ENCODE measurements around the gene SAP30BP. TPM values are rescaled to one million over a fixed set of nuclear protein-coding genes. Genes with fewer than 3 reads are reported as not detected.

SAP30BP gene
- total and polyA plus RNA-seq, 2 of the 13 experiments (the other 11 are each of a cell fraction or from before 2014, with no cell fraction given), result 67.7 to 99.4 TPM

DNA sequence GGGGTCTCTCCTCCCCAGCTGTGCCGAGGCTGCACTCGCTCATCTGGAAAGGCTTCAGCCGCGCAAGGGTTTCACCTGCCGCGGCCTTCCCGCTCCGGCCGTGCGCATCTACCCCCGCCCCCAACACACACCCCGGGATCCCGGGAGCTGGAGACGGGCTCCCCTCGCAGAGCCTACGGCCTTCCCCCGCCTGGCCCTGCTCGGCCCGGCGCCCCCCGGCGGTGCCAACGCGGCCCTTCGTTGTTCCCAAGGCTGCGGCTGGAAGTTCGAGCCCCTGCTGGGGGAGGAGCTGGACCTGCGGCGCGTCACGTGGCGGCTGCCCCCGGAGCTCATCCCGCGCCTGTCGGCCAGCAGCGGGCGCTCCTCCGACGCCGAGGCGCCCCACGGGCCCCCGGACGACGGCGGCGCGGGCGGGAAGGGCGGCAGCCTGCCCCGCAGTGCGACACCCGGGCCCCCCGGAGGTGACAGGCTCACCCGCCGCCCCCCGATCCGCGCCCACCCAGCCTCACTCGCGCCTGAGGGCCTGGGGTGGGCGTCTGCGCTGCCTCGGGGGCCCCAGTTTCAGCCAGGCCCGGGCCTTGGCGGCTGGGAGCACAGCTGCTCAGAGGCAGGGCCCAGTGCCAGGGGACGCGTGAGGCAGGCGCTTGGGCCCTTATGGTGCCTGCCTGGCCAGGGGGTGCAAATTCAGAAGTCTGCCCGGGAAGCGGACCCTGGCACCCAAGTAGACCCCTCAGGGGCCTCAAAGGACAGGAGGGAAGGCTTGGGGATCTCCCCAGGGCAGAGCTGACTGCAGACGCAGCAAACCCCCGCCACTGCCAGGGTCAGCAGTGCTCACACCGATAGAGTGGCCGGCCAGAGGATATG is 86.6 kb downstream of the SAP30BP start (continued):
- TF ChIP-seq, protein P1, sequence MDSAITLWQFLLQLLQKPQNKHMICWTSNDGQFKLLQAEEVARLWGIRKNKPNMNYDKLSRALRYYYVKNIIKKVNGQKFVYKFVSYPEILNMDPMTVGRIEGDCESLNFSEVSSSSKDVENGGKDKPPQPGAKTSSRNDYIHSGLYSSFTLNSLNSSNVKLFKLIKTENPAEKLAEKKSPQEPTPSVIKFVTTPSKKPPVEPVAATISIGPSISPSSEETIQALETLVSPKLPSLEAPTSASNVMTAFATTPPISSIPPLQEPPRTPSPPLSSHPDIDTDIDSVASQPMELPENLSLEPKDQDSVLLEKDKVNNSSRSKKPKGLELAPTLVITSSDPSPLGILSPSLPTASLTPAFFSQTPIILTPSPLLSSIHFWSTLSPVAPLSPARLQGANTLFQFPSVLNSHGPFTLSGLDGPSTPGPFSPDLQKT (CRISPR knock-in tag; IDR thresholded peaks at IDR 0.05; ENCODE audit: borderline replicate concordance), result no peak; the same call in 1 of the 2 replicates
- TF ChIP-seq ZEB1 (IDR thresholded peaks at IDR 0.05; ENCODE audit: insufficient replicate concordance, low read depth), result no peak
- TF ChIP-seq, protein P2, sequence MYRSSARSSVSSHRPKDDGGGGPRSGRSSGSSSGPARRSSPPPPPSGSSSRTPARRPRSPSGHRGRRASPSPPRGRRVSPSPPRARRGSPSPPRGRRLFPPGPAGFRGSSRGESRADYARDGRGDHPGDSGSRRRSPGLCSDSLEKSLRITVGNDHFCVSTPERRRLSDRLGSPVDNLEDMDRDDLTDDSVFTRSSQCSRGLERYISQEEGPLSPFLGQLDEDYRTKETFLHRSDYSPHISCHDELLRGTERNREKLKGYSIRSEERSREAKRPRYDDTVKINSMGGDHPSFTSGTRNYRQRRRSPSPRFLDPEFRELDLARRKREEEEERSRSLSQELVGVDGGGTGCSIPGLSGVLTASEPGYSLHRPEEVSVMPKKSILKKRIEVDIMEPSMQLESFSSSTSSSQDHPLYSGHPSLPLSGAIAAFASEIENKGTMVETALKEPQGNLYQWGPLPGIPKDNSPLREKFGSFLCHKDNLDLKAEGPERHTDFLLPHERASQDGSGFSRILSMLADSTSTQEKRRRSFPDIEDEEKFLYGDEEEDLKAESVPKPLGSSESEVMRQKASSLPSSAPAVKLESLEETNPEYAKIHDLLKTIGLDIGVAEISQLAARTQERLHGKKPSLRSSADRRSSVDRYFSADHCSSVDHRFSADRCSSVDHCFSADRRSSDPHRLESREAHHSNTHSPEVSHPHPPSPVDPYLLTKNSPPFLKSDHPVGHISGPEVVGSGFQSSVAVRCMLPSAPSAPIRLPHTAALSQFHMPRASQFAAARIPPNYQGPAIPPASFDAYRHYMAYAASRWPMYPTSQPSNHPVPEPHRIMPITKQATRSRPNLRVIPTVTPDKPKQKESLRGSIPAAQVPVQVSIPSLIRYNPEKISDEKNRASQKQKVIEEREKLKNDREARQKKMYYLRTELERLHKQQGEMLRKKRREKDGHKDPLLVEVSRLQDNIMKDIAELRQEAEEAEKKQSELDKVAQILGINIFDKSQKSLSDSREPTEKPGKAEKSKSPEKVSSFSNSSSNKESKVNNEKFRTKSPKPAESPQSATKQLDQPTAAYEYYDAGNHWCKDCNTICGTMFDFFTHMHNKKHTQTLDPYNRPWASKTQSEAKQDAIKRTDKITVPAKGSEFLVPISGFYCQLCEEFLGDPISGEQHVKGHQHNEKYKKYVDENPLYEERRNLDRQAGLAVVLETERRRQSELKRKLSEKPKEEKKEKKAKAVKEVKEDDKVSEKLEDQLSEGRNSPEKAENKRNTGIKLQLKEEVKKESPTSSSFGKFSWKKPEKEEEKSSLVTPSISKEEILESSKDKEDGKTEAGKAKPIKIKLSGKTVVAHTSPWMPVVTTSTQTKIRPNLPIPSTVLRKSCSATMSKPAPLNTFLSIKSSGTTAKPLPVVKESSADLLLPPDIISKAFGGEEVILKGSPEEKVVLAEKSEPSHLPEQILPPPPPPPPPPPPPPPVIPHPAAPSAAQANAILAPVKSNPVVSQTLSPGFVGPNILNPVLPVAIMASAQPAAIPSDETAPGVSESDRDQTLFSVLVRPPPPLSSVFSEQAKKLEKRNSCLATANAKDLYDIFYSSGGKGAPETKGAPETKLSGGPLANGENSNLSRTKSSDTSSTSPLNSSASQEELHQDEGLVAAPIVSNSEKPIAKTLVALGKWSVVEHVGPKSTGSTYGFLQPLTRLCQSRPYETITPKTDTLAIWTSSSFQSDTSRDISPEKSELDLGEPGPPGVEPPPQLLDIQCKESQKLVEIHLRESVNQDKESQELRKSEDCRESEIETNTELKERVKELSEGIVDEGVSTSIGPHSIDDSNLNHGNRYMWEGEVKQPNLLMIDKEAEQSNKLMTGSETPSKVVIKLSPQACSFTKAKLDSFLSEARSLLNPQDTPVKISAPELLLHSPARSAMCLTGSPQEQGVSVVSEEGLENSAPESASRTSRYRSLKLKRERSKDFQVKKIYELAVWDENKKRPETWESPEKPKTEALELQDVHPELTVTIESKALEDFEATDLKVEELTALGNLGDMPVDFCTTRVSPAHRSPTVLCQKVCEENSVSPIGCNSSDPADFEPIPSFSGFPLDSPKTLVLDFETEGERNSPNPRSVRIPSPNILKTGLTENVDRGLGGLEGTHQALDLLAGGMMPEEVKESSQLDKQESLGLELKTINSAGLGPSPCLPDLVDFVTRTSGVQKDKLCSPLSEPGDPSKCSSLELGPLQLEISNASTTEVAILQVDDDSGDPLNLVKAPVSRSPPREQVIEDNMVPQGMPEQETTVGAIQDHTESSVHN (CRISPR knock-in tag; IDR thresholded peaks at IDR 0.05), result no peak
- TF ChIP-seq, protein P3, sequence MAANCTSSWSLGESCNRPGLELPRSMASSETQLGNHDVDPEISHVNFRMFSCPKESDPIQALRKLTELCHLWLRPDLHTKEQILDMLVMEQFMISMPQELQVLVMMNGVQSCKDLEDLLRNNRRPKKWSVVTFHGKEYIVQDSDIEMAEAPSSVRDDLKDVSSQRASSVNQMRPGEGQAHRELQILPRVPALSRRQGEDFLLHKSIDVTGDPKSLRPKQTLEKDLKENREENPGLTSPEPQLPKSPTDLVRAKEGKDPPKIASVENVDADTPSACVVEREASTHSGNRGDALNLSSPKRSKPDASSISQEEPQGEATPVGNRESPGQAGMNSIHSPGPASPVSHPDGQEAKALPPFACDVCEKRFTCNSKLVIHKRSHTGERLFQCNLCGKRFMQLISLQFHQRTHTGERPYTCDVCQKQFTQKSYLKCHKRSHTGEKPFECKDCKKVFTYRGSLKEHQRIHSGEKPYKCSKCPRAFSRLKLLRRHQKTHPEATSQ (CRISPR knock-in tag; IDR thresholded peaks at IDR 0.05; ENCODE audit: borderline replicate concordance), result peak; percentile 92; the same call in 1 of the 2 replicates
- TF ChIP-seq FOXP1 (IDR thresholded peaks at IDR 0.05), result no peak
- TF ChIP-seq FOXP1 (CRISPR knock-in tag; IDR thresholded peaks at IDR 0.05), result no peak
- peak; percentile 15; the same call in 1 of the 2 replicates for TF ChIP-seq HES4 (CRISPR knock-in tag; IDR thresholded peaks at IDR 0.05; ENCODE audit: borderline replicate concordance)
- TF ChIP-seq GFI1 (CRISPR knock-in tag; IDR thresholded peaks at IDR 0.05; ENCODE audit: borderline replicate concordance), result no peak; the same call in 1 of the 2 replicates
- no peak for TF ChIP-seq ZFP1 (CRISPR knock-in tag; IDR thresholded peaks at IDR 0.05)
- TF ChIP-seq ZNF737 (CRISPR knock-in tag; IDR thresholded peaks at IDR 0.05; ENCODE audit: borderline replicate concordance), result no peak
- TF ChIP-seq CEBPB (IDR thresholded peaks at IDR 0.05; ENCODE audit: borderline replicate concordance, low read depth, low read length), result no peak
- TF ChIP-seq TSC22D2 (CRISPR knock-in tag; IDR thresholded peaks at IDR 0.05; ENCODE audit: borderline replicate concordance), result 0 out of 2 replicates have a peak, but pooled peaks have one; percentile 26
- TF ChIP-seq ZNF644 (CRISPR knock-in tag; IDR thresholded peaks at IDR 0.05; ENCODE audit: low read depth), result no peak
- TF ChIP-seq ZNF337 (CRISPR knock-in tag; IDR thresholded peaks at IDR 0.05; ENCODE audit: borderline replicate concordance, low read depth), result no peak
- no peak for TF ChIP-seq ARID3A (IDR thresholded peaks at IDR 0.05; ENCODE audit: low read depth, low read length)
- no peak for TF ChIP-seq POLR2AphosphoS5 (IDR thresholded peaks at IDR 0.05; ENCODE audit: low read depth, low read length)
- no peak for TF ChIP-seq ZNF282 (IDR thresholded peaks at IDR 0.05; ENCODE audit: partially characterized antibody)
